A673 (cell line): ENCODE measurements around the gene PTPRR.

Experiments used
- CTCF ChIP-seq: fragments of 300-800, 200-600 bp; sonication (generic); conservative IDR thresholded peaks from 2 replicates; pipeline ENCODE4 v1.5.1; 2017; ENCODE audit warnings: low read depth, mild to moderate bottlenecking, antibody characterized with exemption, low read length, moderate library complexity, mixed read lengths
- EZH2 ChIP-seq: fragments of 200-600 bp; sonication (generic); IDR thresholded peaks from 2 replicates; pipeline ENCODE4 v1.6.1; 2017; ENCODE audit warnings: borderline replicate concordance, low read depth, mild to moderate bottlenecking, mixed read lengths, antibody characterized with exemption, low read length; ENCODE audit not compliant: poor library complexity, severe bottlenecking

- no peak for TF ChIP-seq CTCF
- TF ChIP-seq EZH2: no peak
Observed at GRCh38 chr12:70839544-70839943, 81.0 kb downstream of the PTPRR start.
